GM12801 (cell line): ENCODE data around the gene IGF2BP2.
A peak's percentile ranks its signal among the peaks of the same experiment; 100 is the strongest.

Experiments
- TF ChIP-seq, protein P1 (sequence below): IDR thresholded peaks from one replicate; pipeline ENCODE4 v1.5.1; 2011; ENCODE audit warnings: control low read depth; ENCODE audit not compliant: insufficient read length; ENCODE audit errors: extremely low read depth

Gene IGF2BP2

GRCh38 chr3:185667574-185667973, 157.3 kb downstream of the IGF2BP2 start:
- TF ChIP-seq, protein P1, sequence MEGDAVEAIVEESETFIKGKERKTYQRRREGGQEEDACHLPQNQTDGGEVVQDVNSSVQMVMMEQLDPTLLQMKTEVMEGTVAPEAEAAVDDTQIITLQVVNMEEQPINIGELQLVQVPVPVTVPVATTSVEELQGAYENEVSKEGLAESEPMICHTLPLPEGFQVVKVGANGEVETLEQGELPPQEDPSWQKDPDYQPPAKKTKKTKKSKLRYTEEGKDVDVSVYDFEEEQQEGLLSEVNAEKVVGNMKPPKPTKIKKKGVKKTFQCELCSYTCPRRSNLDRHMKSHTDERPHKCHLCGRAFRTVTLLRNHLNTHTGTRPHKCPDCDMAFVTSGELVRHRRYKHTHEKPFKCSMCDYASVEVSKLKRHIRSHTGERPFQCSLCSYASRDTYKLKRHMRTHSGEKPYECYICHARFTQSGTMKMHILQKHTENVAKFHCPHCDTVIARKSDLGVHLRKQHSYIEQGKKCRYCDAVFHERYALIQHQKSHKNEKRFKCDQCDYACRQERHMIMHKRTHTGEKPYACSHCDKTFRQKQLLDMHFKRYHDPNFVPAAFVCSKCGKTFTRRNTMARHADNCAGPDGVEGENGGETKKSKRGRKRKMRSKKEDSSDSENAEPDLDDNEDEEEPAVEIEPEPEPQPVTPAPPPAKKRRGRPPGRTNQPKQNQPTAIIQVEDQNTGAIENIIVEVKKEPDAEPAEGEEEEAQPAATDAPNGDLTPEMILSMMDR = no peak

DNA sequence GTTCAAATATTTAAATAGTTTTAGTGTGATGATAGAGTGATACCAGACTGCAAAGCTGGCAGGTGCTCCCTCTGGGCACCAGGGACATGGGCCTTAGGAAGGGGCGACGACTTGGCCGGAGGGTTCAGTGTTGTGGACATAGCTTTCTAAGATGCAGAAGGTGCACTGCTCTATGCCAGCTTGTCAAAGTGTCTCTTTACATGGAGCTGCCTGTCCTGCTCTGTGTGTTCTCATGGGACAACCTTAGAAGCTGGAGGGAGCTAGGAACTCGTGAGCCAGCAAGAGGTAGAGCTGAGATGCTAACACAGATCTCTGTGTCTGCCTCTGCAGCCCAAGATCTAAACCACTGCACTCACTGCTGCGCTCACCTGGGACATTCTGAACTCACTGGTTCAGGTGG, 160.9 kb downstream of the IGF2BP2 start:
- TF ChIP-seq, protein P1 = no peak

- TF ChIP-seq, protein P1 = no peak
These were observed 163.1 kb downstream of the IGF2BP2 start for GRCh38 chr3:185661772-185662171.

DNA sequence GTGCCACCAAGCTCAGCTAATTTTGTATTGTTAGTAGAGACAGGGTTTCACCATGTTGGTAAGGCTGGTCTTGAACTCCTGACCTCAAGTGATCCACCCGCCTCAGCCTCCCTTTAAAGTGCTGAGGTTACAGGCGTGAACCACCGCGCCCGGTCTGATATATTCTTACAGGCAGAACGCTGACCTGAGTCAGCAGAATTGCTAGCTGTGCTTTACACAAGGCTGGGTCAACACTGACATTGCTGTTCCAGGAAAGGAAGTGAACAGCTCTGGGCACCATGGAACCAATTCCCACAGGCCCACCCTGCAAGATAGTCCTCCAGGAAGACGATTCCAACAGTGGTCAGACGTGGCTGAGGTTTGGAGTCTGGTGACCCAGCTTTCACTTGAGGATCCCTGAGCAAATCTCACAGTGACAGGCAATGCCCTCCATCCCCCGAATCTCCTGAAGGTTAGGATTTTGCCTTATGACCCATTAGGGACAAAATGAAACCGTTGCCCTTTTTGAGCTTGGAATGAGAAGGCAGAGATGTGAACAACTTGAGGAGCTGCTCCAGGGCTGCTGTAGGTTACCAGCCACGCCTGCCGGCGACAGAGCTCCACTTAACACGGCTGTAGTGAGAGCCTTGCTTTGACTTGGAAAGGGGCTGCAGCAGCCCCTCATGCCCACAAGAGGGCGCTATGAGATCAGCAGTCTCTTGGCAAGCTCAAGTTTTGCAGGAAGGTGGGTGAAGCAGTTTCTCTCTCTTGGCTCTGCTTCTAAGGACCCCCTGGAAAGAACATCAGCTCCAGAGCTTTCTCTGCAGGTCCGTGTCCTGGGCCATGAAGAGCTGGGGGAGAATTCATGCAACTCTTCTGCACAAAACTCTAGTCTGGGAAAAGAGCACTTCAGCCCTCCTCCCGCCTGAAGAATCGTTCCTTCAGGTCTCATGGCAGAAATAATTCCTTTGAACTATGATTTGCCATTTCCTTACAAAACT, 164.6 kb downstream of the IGF2BP2 start:
- TF ChIP-seq, protein P1 = peak; percentile 69

- TF ChIP-seq, protein P1 = no peak
These were observed 165.9 kb downstream of the IGF2BP2 start for GRCh38 chr3:185658943-185659342.

DNA sequence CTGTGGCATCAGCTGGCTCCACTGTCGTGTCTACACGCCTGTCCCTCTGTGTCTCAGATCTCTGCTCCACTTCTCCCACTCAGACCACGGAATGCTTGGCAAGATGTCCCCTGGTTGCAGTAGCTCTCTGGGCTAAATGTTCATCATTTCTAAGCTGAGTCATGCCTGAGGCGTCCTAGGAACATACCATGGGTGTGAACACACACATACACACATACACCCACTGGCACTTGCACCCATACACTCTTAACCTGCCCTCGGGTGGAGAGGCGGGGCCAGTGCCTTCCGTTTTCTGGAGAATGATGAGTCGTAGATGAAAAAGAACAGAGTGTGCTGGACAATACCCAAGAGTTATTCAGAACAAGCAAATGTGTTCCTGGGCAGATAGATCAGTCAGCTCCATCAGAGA, 166.3 kb downstream of the IGF2BP2 start:
- TF ChIP-seq, protein P1 = no peak

- TF ChIP-seq, protein P1 = no peak
These were observed 166.9 kb downstream of the IGF2BP2 start for GRCh38 chr3:185657691-185658503.
